ENCODE data around the gene TMEM44.

DNA sequence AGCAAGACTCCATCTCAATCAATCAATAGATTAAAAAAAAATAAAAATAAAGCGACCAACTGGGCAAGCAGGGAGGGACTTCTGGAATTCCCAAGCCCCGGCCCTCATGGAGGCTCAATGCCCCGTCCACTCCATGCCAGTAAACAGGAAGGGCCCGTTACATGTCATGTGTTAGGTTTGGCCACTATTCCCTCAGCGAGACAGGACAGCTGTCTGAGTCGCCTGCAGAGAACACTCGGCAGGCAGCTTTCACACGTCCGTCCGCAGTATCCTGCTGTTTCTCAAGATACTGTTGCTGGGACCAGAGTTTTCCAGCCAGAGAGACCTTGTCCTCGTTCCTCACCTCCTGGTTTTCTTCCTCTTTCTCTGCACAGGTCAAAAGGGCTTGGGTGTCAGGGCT, 18.0 kb downstream of the TMEM44 start:
- TF ChIP-seq, protein P1, sequence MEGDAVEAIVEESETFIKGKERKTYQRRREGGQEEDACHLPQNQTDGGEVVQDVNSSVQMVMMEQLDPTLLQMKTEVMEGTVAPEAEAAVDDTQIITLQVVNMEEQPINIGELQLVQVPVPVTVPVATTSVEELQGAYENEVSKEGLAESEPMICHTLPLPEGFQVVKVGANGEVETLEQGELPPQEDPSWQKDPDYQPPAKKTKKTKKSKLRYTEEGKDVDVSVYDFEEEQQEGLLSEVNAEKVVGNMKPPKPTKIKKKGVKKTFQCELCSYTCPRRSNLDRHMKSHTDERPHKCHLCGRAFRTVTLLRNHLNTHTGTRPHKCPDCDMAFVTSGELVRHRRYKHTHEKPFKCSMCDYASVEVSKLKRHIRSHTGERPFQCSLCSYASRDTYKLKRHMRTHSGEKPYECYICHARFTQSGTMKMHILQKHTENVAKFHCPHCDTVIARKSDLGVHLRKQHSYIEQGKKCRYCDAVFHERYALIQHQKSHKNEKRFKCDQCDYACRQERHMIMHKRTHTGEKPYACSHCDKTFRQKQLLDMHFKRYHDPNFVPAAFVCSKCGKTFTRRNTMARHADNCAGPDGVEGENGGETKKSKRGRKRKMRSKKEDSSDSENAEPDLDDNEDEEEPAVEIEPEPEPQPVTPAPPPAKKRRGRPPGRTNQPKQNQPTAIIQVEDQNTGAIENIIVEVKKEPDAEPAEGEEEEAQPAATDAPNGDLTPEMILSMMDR (IDR thresholded peaks at IDR 0.05; ENCODE audit: low read depth, low read length), result no peak
- TF ChIP-seq EZH2phosphoT487 (IDR thresholded peaks at IDR 0.05; ENCODE audit: low read depth), result no peak
